Adrenal gland (tissue), 5 donors: Measurements from ENCODE around the gene EHBP1.

Experiments
- CTCF ChIP-seq, 6 experiments: fragments of 450-650 bp in 4 of 6; fragments of 200-600 bp in 2 of 6; sonication (generic) in 1 of 6; IDR thresholded peaks; 1 replicate in 5 of 6; 2 replicates in 1 of 6; pipeline versions ENCODE4 v1.5.1 to v1.8.0; 2016 to 2021; ENCODE audit warnings: antibody characterized with exemption in 6 of 6, mild to moderate bottlenecking in 2 of 6, moderate library complexity in 1 of 6
- POLR2A ChIP-seq, 2 donors: fragments of 450-650 bp; IDR thresholded peaks; one replicate each; pipeline ENCODE4 v1.6.1; 2017; ENCODE audit warnings: antibody characterized with exemption in 2 of 2, mild to moderate bottlenecking in 2 of 2, moderate library complexity in 1 of 2
- donor health status: DM: no; HTN: no; CAD: no.

GRCh38 chr2:62895632-62896009 is 190.1 kb downstream of the EHBP1 start:
- TF ChIP-seq CTCF (IDR thresholded peaks at IDR 0.05), result no peak
- TF ChIP-seq POLR2A (IDR thresholded peaks at IDR 0.05), result no peak
